ENCODE measurements around the gene XCR1. TPM values are rescaled to one million over a fixed set of nuclear protein-coding genes. Genes with fewer than 3 reads are reported as not detected.

Gene XCR1
- total and polyA plus RNA-seq, 7 donors, result under 0.01 to 3.5 TPM; not detected in 5

GRCh38 chr3:46070595-46071093, 43.4 kb upstream of the XCR1 start:
- TF ChIP-seq POLR2A (IDR thresholded peaks at IDR 0.05), result no peak
- no peak for TF ChIP-seq EP300 (IDR thresholded peaks at IDR 0.05)
- no peak for TF ChIP-seq CTCF (IDR thresholded peaks at IDR 0.05)
- TF ChIP-seq POLR2AphosphoS5 (IDR thresholded peaks at IDR 0.05), result no peak
- Histone ChIP-seq H3K4me1 (no peaks in the 10 kb centered on the region), H3K27ac (no peak overlapping the region), H3K36me3 (no peaks in the 10 kb centered on the region), H3K4me3 (no peak overlapping the region), H3K9me3 (no peaks in the 10 kb centered on the region), H3K27me3 (no peaks in the 10 kb centered on the region)
- 36 to 50% methylated on average over 1 of the region's 1 CpG for WGBS, 2 donors
- intact Hi-C loops (cut with DNase I), result no loop called here
- no peak for DNase-seq

GRCh38 chr3:46068501-46068900, 41.2 kb upstream of the XCR1 start:
- 69 to 82% methylated on average over 4 of the region's 4 CpGs for WGBS, 2 donors
- no peak overlapping the region for H3K4me3 ChIP-seq
- intact Hi-C loops (cut with DNase I), result no loop called here

GRCh38 chr3:46067401-46067800, 40.1 kb upstream of the XCR1 start:
- H3K27me3 ChIP-seq, result no peaks in the 10 kb centered on the region
- DNase-seq, result no peak
- intact Hi-C loops (cut with DNase I), result no loop called here
- no peak overlapping the region for H3K27ac ChIP-seq
- no peaks in the 10 kb centered on the region for H3K36me3 ChIP-seq
- no peak overlapping the region for H3K4me3 ChIP-seq
- TF ChIP-seq POLR2A (IDR thresholded peaks at IDR 0.05), result no peak
- no peak for TF ChIP-seq POLR2AphosphoS5 (IDR thresholded peaks at IDR 0.05)
- no peak for TF ChIP-seq CTCF (IDR thresholded peaks at IDR 0.05)
- TF ChIP-seq EP300 (IDR thresholded peaks at IDR 0.05), result no peak
- no peaks in the 10 kb centered on the region for H3K9me3 ChIP-seq
- peaks cover 0 to 10% (median 6%) of the 10 kb centered on the region in 4 donors for H3K4me1 ChIP-seq

More at GRCh38 chr3:46068501-46068900, 41.2 kb upstream of the XCR1 start:
- Histone ChIP-seq H3K4me1 (no peaks in the 10 kb centered on the region), H3K36me3 (no peaks in the 10 kb centered on the region), H3K27me3 (no peaks in the 10 kb centered on the region), H3K27ac (no peak overlapping the region), H3K9me3 (no peaks in the 10 kb centered on the region)
- DNase-seq, result no peak
- no peak for TF ChIP-seq POLR2A (IDR thresholded peaks at IDR 0.05)
- TF ChIP-seq EP300 (IDR thresholded peaks at IDR 0.05), result no peak
- no peak for TF ChIP-seq POLR2AphosphoS5 (IDR thresholded peaks at IDR 0.05)
- no peak for TF ChIP-seq CTCF (IDR thresholded peaks at IDR 0.05)

- TF ChIP-seq EP300 (IDR thresholded peaks at IDR 0.05) (no peak), POLR2A (IDR thresholded peaks at IDR 0.05) (no peak), CTCF (IDR thresholded peaks at IDR 0.05) (no peak), POLR2AphosphoS5 (IDR thresholded peaks at IDR 0.05) (no peak)
- 85 to 88% methylated on average over 8 of the region's 8 CpGs for WGBS, 2 donors
- Histone ChIP-seq H3K9me3 (no peaks in the 10 kb centered on the region), H3K27me3 (no peaks in the 10 kb centered on the region), H3K4me3 (no peak overlapping the region), H3K27ac (no peak overlapping the region), H3K4me1 (peaks cover 0 to 10% (median 6%) of the 10 kb centered on the region in 4 donors), H3K36me3 (no peaks in the 10 kb centered on the region)
- DNase-seq, result no peak
- intact Hi-C loops (cut with DNase I), result no loop called here
These were observed 38.5 kb upstream of the XCR1 start for GRCh38 chr3:46065750-46066256.

GRCh38 chr3:46065294-46065705, 38.0 kb upstream of the XCR1 start:
- Histone ChIP-seq H3K9me3 (no peaks in the 10 kb centered on the region), H3K36me3 (no peaks in the 10 kb centered on the region), H3K27ac (no peak overlapping the region), H3K4me3 (no peak overlapping the region), H3K27me3 (no peaks in the 10 kb centered on the region), H3K4me1 (peaks cover 0 to 10% (median 6%) of the 10 kb centered on the region in 4 donors)
- intact Hi-C loops (cut with DNase I), result no loop called here
- 9 to 13% methylated on average over 6 of the region's 6 CpGs for WGBS, 2 donors
- DNase-seq, result no peak
- TF ChIP-seq POLR2AphosphoS5 (IDR thresholded peaks at IDR 0.05) (no peak), EP300 (IDR thresholded peaks at IDR 0.05) (no peak), CTCF (IDR thresholded peaks at IDR 0.05) (no peak), POLR2A (IDR thresholded peaks at IDR 0.05) (no peak)

All from sigmoid colon (tissue), 7 donors.